Epithelial cell of proximal tubule (primary cell): ENCODE results near the gene DDX56. TPM values are rescaled to one million over a fixed set of nuclear protein-coding genes. Genes with fewer than 3 reads are reported as not detected.

Experiments
- DNase-seq: peaks from one replicate; pipeline ENCODE4 v3.0.0-alpha.2; 2011; ENCODE audit warnings: low read depth
- H3K4me3 ChIP-seq: 2 replicates; pipeline ENCODE4 v1.5.1; 2011; ENCODE audit warnings: low read depth, mild to moderate bottlenecking, low read length
- total RNA-seq: library from RNA; depleted of rRNA; stranded (reverse); fragments of >200 nt; gene quantifications from 2 replicates; pipeline ENCODE4 v1.2.3, GENCODE V29; 2015
- TF ChIP-seq, protein P1 (sequence below): conservative IDR thresholded peaks from 2 replicates; pipeline ENCODE4 v1.5.1; 2012; ENCODE audit warnings: low read depth, mild to moderate bottlenecking, low read length

The DDX56 gene
- 53.2 and 106 TPM in 2 replicates for total RNA-seq

- peak within 1 kb of the TSS; percentile 95 for H3K4me3 ChIP-seq
- TF ChIP-seq, protein P1, sequence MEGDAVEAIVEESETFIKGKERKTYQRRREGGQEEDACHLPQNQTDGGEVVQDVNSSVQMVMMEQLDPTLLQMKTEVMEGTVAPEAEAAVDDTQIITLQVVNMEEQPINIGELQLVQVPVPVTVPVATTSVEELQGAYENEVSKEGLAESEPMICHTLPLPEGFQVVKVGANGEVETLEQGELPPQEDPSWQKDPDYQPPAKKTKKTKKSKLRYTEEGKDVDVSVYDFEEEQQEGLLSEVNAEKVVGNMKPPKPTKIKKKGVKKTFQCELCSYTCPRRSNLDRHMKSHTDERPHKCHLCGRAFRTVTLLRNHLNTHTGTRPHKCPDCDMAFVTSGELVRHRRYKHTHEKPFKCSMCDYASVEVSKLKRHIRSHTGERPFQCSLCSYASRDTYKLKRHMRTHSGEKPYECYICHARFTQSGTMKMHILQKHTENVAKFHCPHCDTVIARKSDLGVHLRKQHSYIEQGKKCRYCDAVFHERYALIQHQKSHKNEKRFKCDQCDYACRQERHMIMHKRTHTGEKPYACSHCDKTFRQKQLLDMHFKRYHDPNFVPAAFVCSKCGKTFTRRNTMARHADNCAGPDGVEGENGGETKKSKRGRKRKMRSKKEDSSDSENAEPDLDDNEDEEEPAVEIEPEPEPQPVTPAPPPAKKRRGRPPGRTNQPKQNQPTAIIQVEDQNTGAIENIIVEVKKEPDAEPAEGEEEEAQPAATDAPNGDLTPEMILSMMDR = no peak
- DNase-seq = peak; percentile 63
Measured at GRCh38 chr7:44573464-44574286, at the start of gene DDX56. Gene DDX56, minus strand, starts transcription at chr7:44573908. Its CDS starts 13 bp downstream, at chr7:44573895.

DNA sequence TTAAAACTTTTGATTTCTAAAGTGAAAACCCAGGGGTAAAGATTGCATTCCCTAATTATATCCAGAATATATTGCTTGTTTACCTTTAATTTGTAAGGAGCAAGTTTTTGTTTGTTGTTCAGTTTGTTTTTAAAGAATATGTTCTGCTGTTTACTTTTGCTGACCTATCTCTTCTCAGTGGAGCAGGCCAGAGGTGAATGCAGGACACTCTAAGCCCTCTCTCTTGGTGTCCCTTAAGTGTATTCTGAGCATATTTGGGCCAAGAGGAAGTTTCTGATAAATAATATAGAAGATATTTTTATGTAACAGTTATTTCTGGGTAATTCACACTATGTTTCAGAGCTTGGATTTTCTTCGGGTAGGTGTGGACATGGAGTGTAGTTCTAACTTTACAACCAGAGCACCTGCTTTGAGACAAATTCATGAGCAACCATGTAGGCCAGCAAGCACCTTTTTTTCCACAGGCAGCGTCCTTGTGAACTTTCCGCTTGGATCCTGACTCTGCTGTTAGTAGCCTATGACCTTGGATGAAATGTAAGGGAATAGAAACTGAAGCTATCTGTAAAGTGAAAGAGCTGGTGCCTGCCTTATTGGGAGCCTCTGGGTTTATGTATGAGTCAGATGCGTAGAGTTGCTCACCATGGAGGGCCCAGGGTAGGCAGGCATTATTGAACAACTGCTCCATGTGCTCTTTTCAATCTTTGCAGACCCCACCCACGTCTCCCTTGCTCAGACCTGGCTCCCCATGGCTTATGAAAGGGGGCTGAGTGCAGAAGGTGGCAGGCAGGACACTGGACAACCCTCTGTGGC is 48.8 kb upstream of the DDX56 start:
- TF ChIP-seq, protein P1 = no peak
- no peak for DNase-seq
- H3K4me3 ChIP-seq = no peak overlapping the region

- no peak overlapping the region for H3K4me3 ChIP-seq
- TF ChIP-seq, protein P1 = no peak
- DNase-seq = no peak
Measured at GRCh38 chr7:44621750-44622103, 48.0 kb upstream of the DDX56 start.

GRCh38 chr7:44621034-44621749 is 47.5 kb upstream of the DDX56 start:
- TF ChIP-seq, protein P1 = no peak
- DNase-seq = no peak

DNA sequence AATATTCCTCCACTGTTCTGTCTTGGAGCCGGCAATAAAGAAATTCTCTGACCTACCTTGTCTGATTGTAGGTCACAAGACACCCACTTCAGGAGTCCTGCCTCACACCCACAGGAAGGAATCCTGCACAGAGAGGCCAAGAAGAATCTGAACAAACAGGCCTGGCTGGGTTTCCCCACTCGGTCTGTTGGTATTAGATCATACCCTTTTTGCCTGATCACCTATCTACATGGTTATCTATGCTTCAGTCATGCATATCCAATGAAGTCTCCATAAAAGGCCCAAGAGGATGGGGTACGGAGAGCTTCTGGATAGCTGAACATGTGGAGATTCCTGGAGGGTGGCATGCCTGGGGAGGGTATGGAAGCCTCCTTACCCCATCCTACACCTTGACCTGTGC is 45.0 kb upstream of the DDX56 start:
- TF ChIP-seq, protein P1 = no peak
- H3K4me3 ChIP-seq = peak overlapping the region; percentile 19
- DNase-seq = peak; percentile 82

More at GRCh38 chr7:44621034-44621749, 47.5 kb upstream of the DDX56 start:
- no peak overlapping the region for H3K4me3 ChIP-seq

DNA sequence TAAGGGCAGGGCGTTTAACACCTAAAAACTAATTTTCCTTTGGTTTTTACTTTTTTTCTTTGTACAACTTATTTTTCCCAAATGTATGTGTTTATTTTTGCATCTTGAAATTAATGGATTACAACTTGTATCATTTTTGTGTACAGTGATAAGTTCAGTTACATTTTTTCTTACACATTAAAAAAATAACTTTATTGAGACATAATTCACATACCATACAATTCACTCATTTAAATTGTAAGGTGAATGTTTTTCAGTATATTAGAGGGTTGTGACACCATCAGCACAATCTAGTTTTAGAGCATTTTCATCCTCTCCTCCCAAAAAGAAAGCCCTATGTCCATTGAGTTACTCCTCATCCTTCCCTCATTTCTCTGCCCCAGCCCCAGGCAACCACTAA is 44.3 kb upstream of the DDX56 start:
- TF ChIP-seq, protein P1 = no peak
- DNase-seq = no peak
- peak overlapping the region; percentile 19 for H3K4me3 ChIP-seq
